SW480 (cell line): Measurements from ENCODE around the gene KCNH1.
"Not testable (repeated sequence)": the region's sequence is repeated elsewhere in the genome, so short reads cannot be mapped to it uniquely, and the experiment has no call there.

Experiments
- DNase-seq: peaks from one replicate; pipeline ENCODE4 v3.0.0-alpha.2; 2016; ENCODE audit warnings: low spot score

Gene KCNH1

DNA sequence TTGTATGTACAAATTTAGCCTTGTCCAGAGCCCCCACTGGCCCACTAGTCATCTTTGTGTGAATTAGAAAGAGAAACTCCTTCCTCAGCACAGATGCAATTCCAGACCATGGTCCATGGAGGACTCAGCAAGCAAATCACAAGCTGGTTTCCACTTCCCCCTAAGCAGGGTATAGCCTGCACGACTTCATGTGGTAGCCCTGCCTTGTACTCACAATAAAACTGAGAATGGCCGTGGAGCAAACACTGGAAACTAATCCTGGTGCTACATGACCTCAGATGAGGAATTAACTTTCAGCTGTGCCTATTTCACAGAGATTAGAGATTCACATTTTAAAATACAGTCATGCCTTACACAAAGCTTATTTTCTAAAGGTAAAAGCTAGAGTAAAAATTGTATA lies 32.5 kb downstream of the KCNH1 start:
- no peak for DNase-seq

DNA sequence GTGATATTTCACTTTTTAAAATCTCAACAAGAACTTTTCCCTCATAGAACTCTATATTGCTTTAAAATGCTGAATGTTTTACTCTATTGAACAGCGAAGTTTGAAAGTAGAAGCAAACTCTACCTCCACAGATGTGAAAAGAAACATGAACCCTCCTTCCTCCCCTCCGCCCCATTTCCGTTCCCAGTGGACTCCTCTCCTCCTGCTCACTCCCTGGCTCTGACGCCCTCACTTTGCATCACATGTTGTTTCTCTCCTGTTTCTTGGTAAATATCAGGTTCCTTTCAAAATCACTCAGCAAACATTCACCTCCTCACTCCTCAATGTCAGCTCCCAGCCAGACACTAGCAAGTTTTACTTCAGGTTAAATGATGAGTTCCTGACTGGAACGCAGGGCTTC lies 34.6 kb downstream of the KCNH1 start:
- DNase-seq: no peak

GRCh38 chr1:211095381-211095780 lies 38.6 kb downstream of the KCNH1 start:
- DNase-seq: no peak

DNA sequence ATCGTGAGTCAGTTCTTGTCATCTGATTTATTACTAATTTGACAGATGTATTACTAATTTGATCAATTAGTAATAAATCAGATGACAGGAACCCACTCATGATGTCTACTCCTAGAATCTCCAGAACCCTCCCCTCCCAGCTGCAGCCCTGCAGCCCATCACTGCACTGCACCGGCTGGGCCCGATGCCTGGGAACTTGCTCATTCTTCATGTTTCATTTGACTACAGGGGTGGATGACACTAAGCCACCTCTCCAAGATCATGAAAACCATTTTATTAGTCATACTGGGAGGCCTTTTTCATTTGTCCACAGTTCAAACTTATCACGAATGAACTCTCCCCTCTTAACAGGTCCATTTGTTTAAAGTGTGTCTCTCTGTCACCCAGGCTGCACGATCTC lies 41.0 kb downstream of the KCNH1 start:
- no peak for DNase-seq

DNA sequence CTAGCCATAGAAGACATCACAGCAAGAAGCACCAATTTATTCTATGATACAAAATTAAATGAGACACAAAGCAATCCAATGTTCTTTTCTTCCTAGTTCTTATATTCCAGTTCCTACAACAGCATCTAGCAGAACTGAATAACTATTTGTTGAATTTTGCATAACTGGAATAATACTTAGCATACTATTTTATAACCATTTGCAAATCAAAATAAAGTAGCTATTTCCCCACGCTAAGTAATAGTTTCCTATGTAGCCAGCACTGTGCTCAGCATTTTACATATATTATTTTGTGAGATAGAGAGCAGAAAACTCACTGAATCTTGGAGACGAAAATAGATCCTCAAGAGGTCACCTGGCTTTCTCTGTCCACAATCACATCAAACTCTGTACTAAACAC lies 42.1 kb downstream of the KCNH1 start:
- DNase-seq: no peak

GRCh38 chr1:211089536-211089935 lies 44.4 kb downstream of the KCNH1 start:
- DNase-seq: no peak

- no peak for DNase-seq
These were observed 45.8 kb downstream of the KCNH1 start for GRCh38 chr1:211088156-211088555.

DNA sequence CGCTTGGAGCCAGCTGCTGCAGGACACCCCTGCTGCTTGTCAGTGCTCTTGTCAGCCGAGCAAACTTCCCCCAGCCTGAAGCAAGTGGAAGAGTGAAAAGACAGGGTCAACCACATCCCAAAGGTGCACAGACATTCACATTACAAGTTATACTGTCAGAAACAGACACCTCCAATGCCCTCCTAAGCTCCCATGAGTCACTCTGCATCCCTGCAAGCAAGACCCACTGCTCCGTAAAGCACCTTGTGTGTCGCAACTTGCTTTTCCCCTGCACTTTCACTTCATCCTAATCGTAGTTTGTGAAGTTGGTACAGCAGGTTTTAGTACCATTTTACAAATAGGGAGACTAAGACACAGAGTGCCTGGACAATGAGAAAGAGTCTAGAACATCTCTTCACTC lies 51.1 kb downstream of the KCNH1 start:
- peak; percentile 13 for DNase-seq

GRCh38 chr1:211081447-211081846 lies 52.5 kb downstream of the KCNH1 start:
- not testable (repeated sequence) for DNase-seq

DNA sequence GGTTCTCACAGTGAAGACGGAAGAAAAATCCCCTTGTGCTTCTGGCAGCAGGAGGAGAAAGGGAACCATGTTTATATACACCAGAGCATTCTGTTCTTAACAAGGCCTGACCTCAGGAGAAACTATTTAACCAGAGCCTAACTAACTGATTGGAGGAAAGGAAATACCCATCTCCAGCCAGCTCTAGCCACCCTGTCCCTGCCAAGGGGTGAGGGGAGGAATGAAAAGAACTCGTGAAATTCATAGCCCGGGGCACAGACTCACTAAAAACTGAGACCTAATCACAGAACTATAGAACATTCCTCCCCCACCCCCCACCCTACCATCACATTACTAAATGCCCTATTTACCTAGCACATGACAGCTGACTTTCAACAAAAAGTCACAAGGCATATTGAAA lies 65.0 kb downstream of the KCNH1 start:
- DNase-seq: no peak

- DNase-seq: no peak
These were observed 67.1 kb downstream of the KCNH1 start for GRCh38 chr1:211066781-211067384.

GRCh38 chr1:211041838-211042237 lies 92.1 kb downstream of the KCNH1 start:
- not testable (repeated sequence) for DNase-seq

DNA sequence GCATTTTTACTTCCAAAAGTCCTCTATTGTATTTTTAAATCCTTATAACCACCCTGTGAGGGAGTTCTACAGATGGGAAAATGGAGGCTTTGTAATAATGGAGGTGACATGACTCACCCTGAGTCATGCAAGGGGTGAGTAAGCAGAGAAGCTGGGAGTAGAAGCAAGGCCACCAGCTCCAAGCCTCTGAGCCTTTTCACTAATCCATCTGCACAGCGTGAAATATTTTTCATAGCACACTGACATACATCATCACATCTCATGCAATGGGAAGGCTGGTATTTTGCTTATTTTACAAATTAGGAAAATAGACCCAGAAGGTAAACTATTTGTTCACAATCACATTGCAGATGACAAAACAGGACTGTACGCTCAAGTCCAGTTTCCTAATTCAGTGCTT lies 96.9 kb downstream of the KCNH1 start:
- peak; percentile 84 for DNase-seq

- DNase-seq: no peak
These were observed 97.4 kb downstream of the KCNH1 start for GRCh38 chr1:211036381-211037060.

- DNase-seq: no peak
These were observed 98.0 kb downstream of the KCNH1 start for GRCh38 chr1:211035821-211036380.

DNA sequence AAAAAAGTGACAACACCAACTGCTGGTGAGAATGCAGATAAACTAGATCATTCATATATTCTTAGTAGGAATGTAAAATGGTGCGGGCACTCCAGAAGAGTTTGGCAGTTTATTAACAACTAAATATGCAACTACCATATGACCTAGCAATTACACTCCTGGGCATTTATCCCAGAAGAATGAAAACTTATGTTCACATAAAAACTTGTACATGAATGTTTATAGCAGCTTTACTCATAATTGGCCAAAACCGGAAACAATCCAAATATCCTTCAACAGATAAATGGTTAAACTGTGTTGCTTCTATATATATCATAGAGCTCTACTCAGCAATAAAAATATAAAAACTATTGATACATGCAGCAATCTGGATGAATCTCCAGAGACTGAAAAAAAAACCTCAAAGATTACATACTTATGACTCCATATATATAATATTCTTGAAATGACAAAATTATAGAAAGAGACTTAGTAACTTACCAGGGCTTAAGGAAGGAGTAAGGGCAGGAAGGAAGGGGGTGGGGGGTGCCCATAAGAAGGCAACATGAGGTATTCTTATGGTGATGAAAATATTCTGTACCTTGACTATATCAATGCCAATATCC lies 99.9 kb downstream of the KCNH1 start:
- no peak for DNase-seq

DNA sequence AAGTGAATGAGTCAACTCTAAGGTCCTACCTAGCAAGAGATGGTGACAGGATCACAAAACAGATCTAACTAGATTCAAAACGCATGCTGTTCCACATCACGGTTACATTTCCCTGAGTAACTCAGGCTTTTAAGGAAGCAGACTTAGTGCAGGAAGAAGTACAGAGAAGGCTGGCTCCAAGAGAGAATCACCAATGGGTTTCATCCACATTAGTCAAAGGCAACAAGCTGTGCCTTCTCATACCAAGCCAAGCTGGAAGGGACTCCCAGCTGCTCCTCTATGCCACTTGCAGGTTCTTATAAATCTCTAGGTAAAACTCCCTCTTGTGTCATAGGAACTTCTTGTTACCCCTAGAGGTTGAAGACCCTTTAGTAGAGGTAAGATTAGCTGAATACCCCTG lies 109.0 kb downstream of the KCNH1 start:
- no peak for DNase-seq

DNA sequence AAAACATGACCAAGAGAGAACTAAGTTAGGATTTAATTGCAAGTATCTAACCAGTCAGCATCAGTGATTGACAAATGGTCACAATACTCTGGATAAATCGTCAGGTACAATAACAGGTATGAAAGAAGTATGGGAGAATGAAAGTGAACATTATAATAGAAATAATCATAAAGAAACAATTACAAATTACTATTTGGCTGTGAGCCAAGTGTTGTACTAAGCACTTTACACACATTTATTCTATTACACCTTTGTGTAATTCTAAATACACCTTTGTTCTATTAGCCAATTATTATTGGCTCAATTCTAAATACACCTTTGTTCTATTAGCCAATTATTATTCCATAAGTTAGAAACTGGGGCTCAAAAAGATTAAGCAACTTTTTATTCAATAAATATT lies 114.7 kb downstream of the KCNH1 start:
- DNase-seq: no peak

DNA sequence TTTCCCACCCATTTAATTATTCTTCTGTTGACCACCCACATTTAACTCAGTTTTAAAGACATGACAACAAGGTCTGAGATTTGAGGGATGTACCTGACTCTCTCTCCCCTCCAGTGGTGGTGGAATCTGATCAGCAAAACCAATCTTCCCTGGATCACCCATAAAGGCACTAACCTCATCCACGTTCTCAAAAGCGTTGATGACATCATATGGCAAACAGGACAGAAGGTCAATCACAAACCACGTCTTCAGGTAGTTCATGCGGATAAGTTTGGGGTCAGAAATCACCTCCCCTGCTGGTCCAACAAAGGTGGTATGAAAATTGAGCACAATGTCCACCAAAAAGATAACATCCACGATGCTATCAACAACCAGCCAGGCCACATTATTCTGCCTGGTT lies 115.3 kb downstream of the KCNH1 start:
- no peak for DNase-seq

GRCh38 chr1:211017075-211017718 lies 116.8 kb downstream of the KCNH1 start:
- DNase-seq: no peak

DNA sequence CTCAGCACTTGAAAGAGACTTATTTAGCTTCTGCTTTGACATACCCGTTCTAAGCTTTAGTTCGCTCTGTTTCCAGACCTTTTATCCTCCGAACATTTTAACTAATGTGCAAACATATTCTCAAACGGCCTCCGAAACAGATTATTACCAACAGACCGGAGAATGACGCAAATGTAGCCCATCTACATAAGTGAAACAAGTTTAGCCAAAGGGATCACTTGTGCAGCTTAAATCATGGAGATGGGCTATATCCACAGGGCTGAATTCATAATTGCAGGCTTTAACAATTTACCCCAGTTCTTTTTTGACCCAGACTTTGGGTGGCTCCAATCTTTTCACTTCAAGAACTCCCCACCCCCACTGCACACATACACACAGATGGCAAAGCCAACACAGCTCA lies 119.7 kb downstream of the KCNH1 start:
- no peak for DNase-seq

GRCh38 chr1:211013346-211014240 lies 120.4 kb downstream of the KCNH1 start:
- DNase-seq: no peak
